ENCODE data around the gene NDUFAF8. TPM values are rescaled to one million over a fixed set of nuclear protein-coding genes. Genes with fewer than 3 reads are reported as not detected.

Gene NDUFAF8
- polyA plus RNA-seq, 1 donor from 2014 or later, result 76.4 TPM

- Histone ChIP-seq H3K27ac (ENCODE audit: low read length) (no peak overlapping the region), H3K4me2 (ENCODE audit: low read length) (no peak overlapping the region), H3K79me2 (replicated peaks; ENCODE audit: insufficient read depth, low read length) (no peaks in the 10 kb centered on the region), H2AFZ (ENCODE audit: low read depth, low read length) (no peak overlapping the region), H3F3A (ENCODE audit: insufficient read depth, low read length, poor library complexity, severe bottlenecking) (no peaks in the 10 kb centered on the region), H3K4me3 (ENCODE audit: low read length) (no peak overlapping the region), H3K9me2 (ENCODE audit: insufficient read depth, low read length) (no peaks in the 10 kb centered on the region), H4K20me1 (ENCODE audit: insufficient read depth) (no peaks in the 10 kb centered on the region), H3K9ac (ENCODE audit: low read length) (no peak overlapping the region), H3K27me3 (ENCODE audit: insufficient read depth, low read depth, low read length) (no peaks in the 10 kb centered on the region), H3K9me3 (ENCODE audit: low read length) (no peaks in the 10 kb centered on the region), H3K36me3 (ENCODE audit: insufficient read depth, low read length) (peaks cover 4% of the 10 kb centered on the region)
- TF ChIP-seq POLR2AphosphoS5 (IDR thresholded peaks at IDR 0.05), result no peak
- no peak for TF ChIP-seq SMC3 (conservative IDR thresholded peaks at IDR 0.05; ENCODE audit: poor library complexity)
- no peak for TF ChIP-seq CTCF (IDR thresholded peaks at IDR 0.05; ENCODE audit: poor library complexity, severe bottlenecking)
- no peak for TF ChIP-seq EP300 (conservative IDR thresholded peaks at IDR 0.05; ENCODE audit: poor library complexity, severe bottlenecking)
- TF ChIP-seq REST (IDR thresholded peaks at IDR 0.05; ENCODE audit: borderline replicate concordance), result no peak
- TF ChIP-seq EZH2 (IDR thresholded peaks at IDR 0.05; ENCODE audit: borderline replicate concordance, insufficient read depth, low read length, poor library complexity, severe bottlenecking), result no peak
- no peak for TF ChIP-seq MXI1 (conservative IDR thresholded peaks at IDR 0.05; ENCODE audit: poor library complexity, severe bottlenecking)
- no peak for TF ChIP-seq RAD21 (conservative IDR thresholded peaks at IDR 0.05)
- no peak for TF ChIP-seq TAF1 (IDR thresholded peaks at IDR 0.05; ENCODE audit: low read depth)
Measured at GRCh38 chr17:81229666-81229920, 9.5 kb upstream of the NDUFAF8 start.

GRCh38 chr17:81230043-81230820 lies 8.9 kb upstream of the NDUFAF8 start:
- no peaks in the 10 kb centered on the region for H3K79me2 ChIP-seq (replicated peaks; ENCODE audit: insufficient read depth, low read length)
- peaks cover 4% of the 10 kb centered on the region for H3K36me3 ChIP-seq (ENCODE audit: insufficient read depth, low read length)

More at GRCh38 chr17:81230043-81230820, 8.9 kb upstream of the NDUFAF8 start:
- Histone ChIP-seq H3F3A (ENCODE audit: insufficient read depth, low read length, poor library complexity, severe bottlenecking) (no peaks in the 10 kb centered on the region), H3K9ac (ENCODE audit: low read length) (no peak overlapping the region), H2AFZ (ENCODE audit: low read depth, low read length) (no peak overlapping the region), H3K27me3 (ENCODE audit: insufficient read depth, low read depth, low read length) (no peaks in the 10 kb centered on the region), H3K9me2 (ENCODE audit: insufficient read depth, low read length) (no peaks in the 10 kb centered on the region), H3K4me3 (ENCODE audit: low read length) (no peak overlapping the region), H4K20me1 (ENCODE audit: insufficient read depth) (no peaks in the 10 kb centered on the region), H3K27ac (ENCODE audit: low read length) (no peak overlapping the region), H3K4me2 (ENCODE audit: low read length) (no peak overlapping the region), H3K9me3 (ENCODE audit: low read length) (no peaks in the 10 kb centered on the region)
- TF ChIP-seq RAD21 (conservative IDR thresholded peaks at IDR 0.05) (no peak), EP300 (conservative IDR thresholded peaks at IDR 0.05; ENCODE audit: poor library complexity, severe bottlenecking) (no peak), EZH2 (IDR thresholded peaks at IDR 0.05; ENCODE audit: borderline replicate concordance, insufficient read depth, low read length, poor library complexity, severe bottlenecking) (no peak)

Measured in neural cell (in vitro differentiated cells).